T1000 (cell line): Measurements from ENCODE around the gene CEP68.
"Not testable (repeated sequence)": the region's sequence is repeated elsewhere in the genome, so short reads cannot be mapped to it uniquely, and the experiment has no call there.

ENCODE experiments used
- DNase-seq: peaks from one replicate; lab custom pipeline; 2025; ENCODE audit warnings: mixed read lengths; lab: John Stamatoyannopoulos, UW

The CEP68 gene

GRCh38 chr2:65081232-65081685 is 25.0 kb downstream of the CEP68 start:
- DNase-seq, result no peak

GRCh38 chr2:65085148-65085547 is 28.9 kb downstream of the CEP68 start:
- no peak for DNase-seq

- no peak for DNase-seq
Observed at GRCh38 chr2:65092791-65093190, 36.6 kb downstream of the CEP68 start.

GRCh38 chr2:65093211-65093610 is 37.0 kb downstream of the CEP68 start:
- no peak for DNase-seq

GRCh38 chr2:65096948-65097347 is 40.7 kb downstream of the CEP68 start:
- DNase-seq, result no peak

GRCh38 chr2:65097844-65098243 is 41.6 kb downstream of the CEP68 start:
- DNase-seq, result no peak

GRCh38 chr2:65098741-65099140 is 42.5 kb downstream of the CEP68 start:
- DNase-seq, result no peak

- no peak for DNase-seq
Observed at GRCh38 chr2:65101071-65101470, 44.9 kb downstream of the CEP68 start.

GRCh38 chr2:65103013-65103715 is 46.9 kb downstream of the CEP68 start:
- DNase-seq, result no peak

GRCh38 chr2:65107530-65107929 is 51.3 kb downstream of the CEP68 start:
- no peak for DNase-seq

GRCh38 chr2:65108780-65109179 is 52.6 kb downstream of the CEP68 start:
- DNase-seq, result no peak

- no peak for DNase-seq
Observed at GRCh38 chr2:65112633-65113032, 56.4 kb downstream of the CEP68 start.

- DNase-seq, result no peak
Observed at GRCh38 chr2:65113229-65113628, 57.0 kb downstream of the CEP68 start.

- DNase-seq, result no peak
Observed at GRCh38 chr2:65113816-65114215, 57.6 kb downstream of the CEP68 start.

GRCh38 chr2:65114921-65115320 is 58.7 kb downstream of the CEP68 start:
- no peak for DNase-seq

- no peak for DNase-seq
Observed at GRCh38 chr2:65116645-65117044, 60.4 kb downstream of the CEP68 start.

- DNase-seq, result no peak
Observed at GRCh38 chr2:65120990-65121693, 64.9 kb downstream of the CEP68 start.

- DNase-seq, result no peak
Observed at GRCh38 chr2:65122313-65122712, 66.1 kb downstream of the CEP68 start.

GRCh38 chr2:65125457-65125856 is 69.2 kb downstream of the CEP68 start:
- not testable (repeated sequence) for DNase-seq

GRCh38 chr2:65128297-65129190 is 72.3 kb downstream of the CEP68 start:
- no peak for DNase-seq

GRCh38 chr2:65129286-65129825 is 73.1 kb downstream of the CEP68 start:
- DNase-seq, result no peak
